PC-9 (cell line): Measurements from ENCODE around the gene ITIH3. TPM values are rescaled to one million over a fixed set of nuclear protein-coding genes. Genes with fewer than 3 reads are reported as not detected.
"Not testable (repeated sequence)": the region's sequence is repeated elsewhere in the genome, so short reads cannot be mapped to it uniquely, and the experiment has no call there.

ENCODE experiments used
- BruUV-seq: library from RNA; stranded (reverse); fragments of 400-500 nt; replicated peaks from 2 replicates; lab custom pipeline; 2021; lab: Mats Ljungman, UMichigan
- CTCF ChIA-PET: fragments of 300-600 bp; sonication (Branson Sonifier 250); formaldehyde crosslinking; loops from one replicate; lab custom pipeline; 2022; ENCODE audit warnings: antibody characterized with exemption; lab: Charles Lee
- POLR2A ChIA-PET: fragments of 300-600 bp; sonication (Branson Sonifier 250); formaldehyde crosslinking; loops from one replicate; lab custom pipeline; 2022; ENCODE audit warnings: antibody characterized with exemption; ENCODE audit not compliant: unreplicated experiment; lab: Charles Lee
- DNase-seq, 2 experiments: peaks; one replicate each; pipeline versions ENCODE4 v3.0.0 to v3.0.0-alpha.2; 2015 to 2022; ENCODE audit warnings: mixed read lengths in 1 of 2
- H2AFZ ChIP-seq: fragments of 200-600 bp; sonication (generic); 2 replicates; pipeline ENCODE4 v1.8.1; 2017; ENCODE audit warnings: antibody characterized with exemption
- H3F3A ChIP-seq: fragments of 200-600 bp; sonication (generic); 2 replicates; pipeline ENCODE4 v1.8.1; 2017; ENCODE audit warnings: antibody characterized with exemption, mild to moderate bottlenecking, low read depth; ENCODE audit not compliant: insufficient read depth
- H3K27ac ChIP-seq: fragments of 200-600 bp; sonication (generic); 2 replicates; pipeline ENCODE4 v1.6.1; 2016; ENCODE audit warnings: mixed run types
- H3K27me3 ChIP-seq: fragments of 200-600 bp; sonication (generic); 2 replicates; pipeline ENCODE4 v1.6.1; 2016; ENCODE audit warnings: low read depth, mixed run types; ENCODE audit not compliant: insufficient read depth
- H3K36me3 ChIP-seq: fragments of 200-600 bp; sonication (generic); 2 replicates; pipeline ENCODE4 v1.6.1; 2016; ENCODE audit warnings: low read depth, mixed run types
- H3K4me1 ChIP-seq: fragments of 200-600 bp; sonication (generic); replicated peaks from 2 replicates; pipeline ENCODE4 v1.6.1; 2016; ENCODE audit warnings: mixed run types; ENCODE audit not compliant: insufficient read depth
- H3K4me2 ChIP-seq: fragments of 200-600 bp; sonication (generic); 2 replicates; pipeline ENCODE4 v1.6.1; 2017; ENCODE audit warnings: mixed run types
- H3K4me3 ChIP-seq: fragments of 200-600 bp; sonication (generic); 2 replicates; pipeline ENCODE4 v1.6.1; 2016; ENCODE audit warnings: mixed run types
- H3K79me2 ChIP-seq: fragments of 200-600 bp; sonication (generic); 2 replicates; pipeline ENCODE4 v1.6.1; 2017; ENCODE audit warnings: low read depth, mixed run types
- H3K9me2 ChIP-seq: fragments of 200-600 bp; sonication (generic); 2 replicates; pipeline ENCODE4 v1.8.1; 2017; ENCODE audit warnings: mild to moderate bottlenecking; ENCODE audit not compliant: insufficient read depth
- H3K9me3 ChIP-seq: fragments of 200-600 bp; sonication (generic); 2 replicates; pipeline ENCODE4 v1.8.1; 2016; ENCODE audit warnings: low read depth; ENCODE audit not compliant: insufficient read depth
- H4K20me1 ChIP-seq: fragments of 200-600 bp; sonication (generic); 2 replicates; pipeline ENCODE4 v1.8.1; 2017; ENCODE audit not compliant: insufficient read depth
- EZH2 ChIP-seq: fragments of 200-600 bp; sonication (generic); IDR thresholded peaks from 2 replicates; pipeline ENCODE4 v1.8.0; 2017; ENCODE audit warnings: antibody characterized with exemption, low read depth
- intact Hi-C: fragments of 100-400 bp; cut with micrococcal nuclease; formaldehyde crosslinking; loops from one replicate; pipeline ENCODE4 v1.10.0; 2022; ENCODE audit not compliant: unreplicated experiment
- total RNA-seq: library from RNA; stranded (reverse); gene quantifications from 2 replicates; pipeline ENCODE4 v1.2.3, GENCODE V29; 2021
- TF ChIP-seq, protein P1 (sequence below): fragments of 200-600 bp; sonication (generic); conservative IDR thresholded peaks from 2 replicates; pipeline ENCODE4 v1.6.1; 2017; ENCODE audit warnings: mixed run types, antibody characterized with exemption, mild to moderate bottlenecking, moderate library complexity

The ITIH3 gene
- total RNA-seq, 1 experiment from 2014 or later: not detected

DNA sequence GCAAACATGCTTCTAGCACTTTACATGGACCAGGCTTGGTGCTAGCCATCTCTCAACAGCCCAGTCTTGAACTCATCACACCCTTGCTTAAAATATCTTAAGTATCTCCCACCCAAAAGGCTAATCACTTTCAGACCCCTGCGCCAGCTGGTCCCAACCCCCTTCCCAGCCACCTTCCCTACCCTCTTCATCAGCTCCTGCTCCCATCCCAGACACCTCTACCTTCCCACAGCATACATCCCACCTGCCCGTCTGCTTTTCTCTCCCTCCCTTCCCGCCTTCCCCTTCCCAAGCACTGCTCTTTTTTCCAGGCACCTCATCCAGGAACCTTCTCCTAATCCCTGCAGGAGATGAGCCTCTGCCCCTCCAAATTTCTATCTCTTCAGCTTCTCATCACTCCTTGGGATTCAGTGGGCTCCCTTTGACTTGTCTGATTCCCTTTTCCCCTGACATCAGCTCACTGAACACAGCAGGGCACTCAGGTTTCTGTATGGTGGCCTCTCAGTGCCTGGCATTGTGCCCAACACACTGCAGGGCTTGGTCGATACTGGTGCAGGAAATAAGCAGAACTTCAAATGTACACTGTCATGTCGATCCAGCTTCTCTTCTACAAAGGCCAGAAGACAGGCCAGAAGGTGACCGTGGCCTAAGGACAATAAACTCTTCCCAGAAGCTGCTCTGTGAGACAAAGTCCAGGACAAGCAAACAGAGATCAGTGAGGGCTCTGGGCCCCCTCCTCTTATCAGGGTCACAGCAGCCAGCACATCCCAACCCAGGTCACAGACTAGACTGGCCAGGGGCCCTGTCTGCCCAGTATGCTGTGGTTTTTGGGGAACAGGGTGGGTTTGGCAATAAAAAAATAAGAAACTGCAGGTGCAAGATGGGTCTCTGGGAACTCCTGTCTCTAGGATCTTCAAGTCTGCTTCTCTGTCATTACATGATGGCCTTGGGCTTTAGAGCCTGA, 19.4 kb upstream of the ITIH3 start:
- no peak for DNase-seq
- BruUV-seq: no TSS peak
- Histone ChIP-seq H4K20me1 (no peaks in the 10 kb centered on the region), H3K36me3 (no peaks in the 10 kb centered on the region), H3K9me3 (no peaks in the 10 kb centered on the region), H3K4me3 (no peak overlapping the region), H3K9me2 (no peaks in the 10 kb centered on the region), H3F3A (no peaks in the 10 kb centered on the region), H3K4me2 (no peak overlapping the region), H3K79me2 (no peaks in the 10 kb centered on the region; the same call in none of the 2 replicates), H3K4me1 (no peaks in the 10 kb centered on the region; the same call in 1 of the 2 replicates), H2AFZ (no peak overlapping the region), H3K27ac (no peak overlapping the region), H3K27me3 (no peaks in the 10 kb centered on the region; the same call in 1 of the 2 replicates)
- TF ChIP-seq EZH2: no peak
- TF ChIP-seq, protein P1, sequence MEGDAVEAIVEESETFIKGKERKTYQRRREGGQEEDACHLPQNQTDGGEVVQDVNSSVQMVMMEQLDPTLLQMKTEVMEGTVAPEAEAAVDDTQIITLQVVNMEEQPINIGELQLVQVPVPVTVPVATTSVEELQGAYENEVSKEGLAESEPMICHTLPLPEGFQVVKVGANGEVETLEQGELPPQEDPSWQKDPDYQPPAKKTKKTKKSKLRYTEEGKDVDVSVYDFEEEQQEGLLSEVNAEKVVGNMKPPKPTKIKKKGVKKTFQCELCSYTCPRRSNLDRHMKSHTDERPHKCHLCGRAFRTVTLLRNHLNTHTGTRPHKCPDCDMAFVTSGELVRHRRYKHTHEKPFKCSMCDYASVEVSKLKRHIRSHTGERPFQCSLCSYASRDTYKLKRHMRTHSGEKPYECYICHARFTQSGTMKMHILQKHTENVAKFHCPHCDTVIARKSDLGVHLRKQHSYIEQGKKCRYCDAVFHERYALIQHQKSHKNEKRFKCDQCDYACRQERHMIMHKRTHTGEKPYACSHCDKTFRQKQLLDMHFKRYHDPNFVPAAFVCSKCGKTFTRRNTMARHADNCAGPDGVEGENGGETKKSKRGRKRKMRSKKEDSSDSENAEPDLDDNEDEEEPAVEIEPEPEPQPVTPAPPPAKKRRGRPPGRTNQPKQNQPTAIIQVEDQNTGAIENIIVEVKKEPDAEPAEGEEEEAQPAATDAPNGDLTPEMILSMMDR: no peak
- CTCF ChIA-PET: no interaction called here
- POLR2A ChIA-PET: no interaction called here
- intact Hi-C loops: no loop called here

DNA sequence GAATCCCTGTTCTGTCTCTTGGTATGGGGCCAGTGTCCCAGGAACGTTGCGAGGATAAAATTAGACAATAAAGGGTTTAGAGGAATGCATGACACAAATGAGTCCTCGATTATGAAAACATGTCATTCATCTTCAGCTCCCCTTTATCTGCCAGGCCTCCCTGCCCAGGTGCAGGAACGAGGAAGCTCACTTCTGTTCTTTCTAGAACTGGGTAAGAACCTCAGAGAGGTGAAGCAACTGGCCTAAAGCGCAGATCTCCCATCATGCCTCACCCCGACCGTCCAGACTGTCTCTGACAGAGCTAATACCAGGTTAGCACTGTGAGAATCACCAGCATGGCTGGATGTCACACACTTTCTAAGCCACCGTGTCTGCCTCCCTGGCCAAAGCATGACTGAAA, 18.7 kb upstream of the ITIH3 start:
- no TSS peak for BruUV-seq
- POLR2A ChIA-PET: no interaction called here

DNA sequence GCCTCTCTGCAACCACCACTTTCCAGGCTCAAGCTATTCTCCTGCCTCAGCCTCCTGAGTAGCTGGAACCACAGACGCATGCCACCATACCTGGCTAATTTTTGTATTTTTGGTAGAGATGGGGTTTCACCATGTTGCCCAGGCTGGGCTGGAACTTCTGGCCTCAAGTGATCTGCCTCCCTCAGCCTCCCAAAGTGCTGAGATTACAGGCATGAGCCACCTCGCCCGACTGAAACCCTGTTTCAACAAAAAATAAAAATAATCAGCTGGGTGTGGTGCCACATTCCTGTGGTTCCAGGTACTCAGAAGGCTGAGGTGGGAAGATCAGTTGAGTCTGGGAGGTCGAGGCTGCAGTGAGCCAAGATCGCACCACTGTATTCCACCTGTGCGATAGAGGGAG, 18.1 kb upstream of the ITIH3 start:
- H2AFZ ChIP-seq, H3K4me1 ChIP-seq, H3F3A ChIP-seq, intact Hi-C loops, H3K9me2 ChIP-seq, H3K27ac ChIP-seq, H3K36me3 ChIP-seq, H3K27me3 ChIP-seq, H3K9me3 ChIP-seq, H3K4me3 ChIP-seq, BruUV-seq, H3K79me2 ChIP-seq, H4K20me1 ChIP-seq, POLR2A ChIA-PET, H3K4me2 ChIP-seq: not testable (repeated sequence)
- DNase-seq: peak in 1 of 2 experiments; percentile 18
- CTCF ChIA-PET: interaction anchor here (0.7 kb wide), 1 partner anchor 131 kb away, joined by 16 read pairs; no protein-coding TSS in a partner anchor

More for the DNA sequence above, 18.7 kb upstream of the ITIH3 start:
- H3K36me3 ChIP-seq: no peaks in the 10 kb centered on the region
- H4K20me1 ChIP-seq: no peaks in the 10 kb centered on the region
- no peaks in the 10 kb centered on the region for H3K9me2 ChIP-seq
- no peaks in the 10 kb centered on the region for H3K9me3 ChIP-seq
- H3K27ac ChIP-seq: no peak overlapping the region
- DNase-seq: no peak
- no peaks in the 10 kb centered on the region; the same call in 1 of the 2 replicates for H3K4me1 ChIP-seq
- H2AFZ ChIP-seq: no peak overlapping the region
- intact Hi-C loops: no loop called here
- H3K4me3 ChIP-seq: no peak overlapping the region
- no peaks in the 10 kb centered on the region for H3F3A ChIP-seq
- no peak overlapping the region for H3K4me2 ChIP-seq
- TF ChIP-seq, protein P1: no peak
- no peak for TF ChIP-seq EZH2
- no peaks in the 10 kb centered on the region for H3K79me2 ChIP-seq
- CTCF ChIA-PET: no interaction called here
- H3K27me3 ChIP-seq: peaks cover 5% of the 10 kb centered on the region; the same call in 1 of the 2 replicates
